Thyroid gland (tissue), 4 donors: ENCODE measurements around the gene CYP3A5.

Experiments used
- CTCF ChIP-seq, 6 experiments: fragments of 200-600 bp in 3 of 6; fragments of 450-650 bp in 3 of 6; sonication (generic) in 3 of 6; IDR thresholded peaks; one replicate each; pipeline ENCODE4 v1.5.1; 2016 to 2019; ENCODE audit warnings: antibody characterized with exemption in 6 of 6, mild to moderate bottlenecking in 2 of 6, inconsistent platforms in 1 of 6, moderate library complexity in 1 of 6
- POLR2A ChIP-seq, 2 donors: fragments of 450-650 bp; IDR thresholded peaks; one replicate each; pipeline ENCODE4 v1.6.1; 2017; ENCODE audit warnings: antibody characterized with exemption in 2 of 2, mild to moderate bottlenecking in 2 of 2, moderate library complexity in 1 of 2

GRCh38 chr7:99719996-99720769, 40.4 kb upstream of the CYP3A5 start:
- TF ChIP-seq CTCF (IDR thresholded peaks at IDR 0.05) (no peak), POLR2A (IDR thresholded peaks at IDR 0.05) (no peak)
